SKM-1 (cell line): ENCODE results near the gene ABI3BP.
A peak's percentile ranks its signal among the peaks of the same experiment; 100 is the strongest.

Experiments
- DNase-seq: peaks from one replicate; lab custom pipeline; 2025; ENCODE audit not compliant: unreplicated experiment; lab: John Stamatoyannopoulos, UW

The ABI3BP gene

DNA sequence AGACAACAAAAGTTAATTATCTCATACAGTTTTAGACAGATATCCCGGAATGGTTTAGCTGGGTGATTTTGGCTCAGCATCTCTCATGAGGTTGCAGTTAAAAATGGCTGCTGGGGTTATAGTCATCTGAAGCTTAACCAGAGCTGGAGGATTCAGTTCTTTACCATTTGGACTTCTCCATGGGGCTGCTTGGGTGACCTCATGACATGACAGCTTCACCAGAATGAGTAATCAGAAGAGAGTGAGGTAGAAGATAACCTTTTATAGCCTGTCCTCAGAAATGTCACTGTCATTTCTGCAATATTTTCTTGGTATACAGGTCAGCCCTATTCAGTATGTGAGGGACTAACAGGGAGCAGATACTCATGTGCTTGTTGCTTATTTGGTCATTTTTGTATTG lies 253.0 kb downstream of the ABI3BP start:
- DNase-seq = no peak

- no peak for DNase-seq
Observed at GRCh38 chr3:100737334-100737733, 255.9 kb downstream of the ABI3BP start.

DNA sequence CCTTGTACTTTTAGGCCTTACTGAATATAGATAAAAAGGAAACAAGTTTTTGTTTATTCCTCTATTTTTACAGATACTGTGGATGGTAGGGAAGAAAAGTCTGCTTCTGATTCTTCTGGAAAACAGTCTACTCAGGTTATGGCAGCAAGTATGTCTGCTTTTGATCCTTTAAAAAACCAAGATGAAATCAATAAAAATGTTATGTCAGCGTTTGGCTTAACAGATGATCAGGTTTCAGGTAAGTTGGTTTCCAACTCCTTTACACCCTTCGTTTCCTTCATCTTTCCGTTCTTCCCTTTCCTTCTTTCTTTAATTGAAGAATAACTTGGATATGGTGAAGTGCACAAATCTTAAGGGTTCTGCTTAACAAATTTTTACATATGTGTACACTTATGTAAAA lies 260.8 kb downstream of the ABI3BP start:
- no peak for DNase-seq

- DNase-seq = no peak
Observed at GRCh38 chr3:100730524-100730923, 262.7 kb downstream of the ABI3BP start.

- DNase-seq = no peak
Observed at GRCh38 chr3:100726706-100727105, 266.5 kb downstream of the ABI3BP start.

DNA sequence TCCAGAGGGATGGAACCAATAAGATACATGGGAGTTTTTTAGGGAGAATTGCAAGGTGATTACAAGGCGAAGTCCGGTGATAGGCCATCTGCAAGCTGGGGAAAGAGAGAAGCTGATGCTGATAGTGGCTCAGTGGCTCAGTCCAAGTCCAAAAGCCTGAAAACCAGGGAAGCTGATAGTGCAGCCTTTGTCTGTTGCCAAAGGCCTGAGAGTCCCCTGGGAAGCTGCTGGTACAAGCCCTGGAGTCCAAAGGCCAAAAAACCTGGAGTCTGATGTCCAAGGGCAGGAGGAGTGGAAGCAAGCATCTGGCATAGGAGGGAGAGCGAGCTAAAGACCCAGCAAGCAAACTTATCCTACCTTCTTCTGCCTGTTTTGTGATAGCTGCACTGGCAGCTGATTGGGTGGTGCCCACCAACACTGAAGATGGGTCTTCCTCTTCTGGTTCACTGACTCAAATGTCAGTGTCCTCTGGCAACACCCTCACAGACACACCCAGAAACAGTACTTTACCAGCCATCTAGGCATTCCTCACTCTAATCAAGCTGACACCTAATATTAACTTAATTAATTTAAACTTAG lies 267.2 kb downstream of the ABI3BP start:
- no peak for DNase-seq

GRCh38 chr3:100720426-100720825 lies 272.8 kb downstream of the ABI3BP start:
- DNase-seq = no peak

GRCh38 chr3:100719136-100719535 lies 274.1 kb downstream of the ABI3BP start:
- DNase-seq = no peak

DNA sequence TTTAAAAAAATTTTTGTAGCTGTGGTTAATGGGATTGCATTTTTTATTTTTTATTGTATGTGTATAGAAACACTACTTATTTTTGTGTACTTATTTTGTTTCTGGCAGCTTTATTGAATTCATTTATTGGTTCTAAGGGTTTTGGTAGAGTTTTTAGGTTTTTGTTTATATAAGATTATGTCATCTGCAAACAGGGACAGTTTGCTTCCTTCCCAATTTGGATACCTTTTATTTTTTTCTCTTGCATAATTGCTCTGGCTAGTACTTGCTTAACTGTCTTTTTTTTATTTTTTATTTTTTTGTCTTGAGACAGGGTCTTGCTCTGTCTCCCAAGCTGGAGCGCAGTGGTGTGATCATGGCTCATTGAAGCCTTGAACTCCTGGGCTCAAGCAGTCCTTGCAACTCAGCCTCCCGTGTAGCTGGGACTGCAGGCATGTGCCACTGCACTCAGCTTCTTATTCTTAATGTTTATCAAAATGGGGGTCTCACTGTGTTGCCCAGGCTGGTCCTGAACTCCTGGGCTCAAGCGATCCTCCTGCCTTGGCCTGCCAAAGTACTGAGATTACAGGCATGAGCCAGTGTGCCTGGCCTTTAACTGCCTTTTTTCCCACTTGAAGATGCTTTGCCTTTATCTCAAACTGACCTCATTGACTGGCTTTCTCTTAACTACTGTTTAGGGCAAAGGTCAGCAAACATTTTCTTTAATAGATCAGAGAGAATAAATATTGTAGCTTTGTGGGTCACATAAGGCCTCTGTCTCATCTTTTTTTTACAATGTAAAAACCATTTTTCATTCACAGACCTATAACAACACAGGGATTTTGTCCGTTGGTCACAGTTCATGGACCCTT lies 275.4 kb downstream of the ABI3BP start:
- DNase-seq = no peak

- no peak for DNase-seq
Observed at GRCh38 chr3:100717063-100717462, 276.2 kb downstream of the ABI3BP start.

DNA sequence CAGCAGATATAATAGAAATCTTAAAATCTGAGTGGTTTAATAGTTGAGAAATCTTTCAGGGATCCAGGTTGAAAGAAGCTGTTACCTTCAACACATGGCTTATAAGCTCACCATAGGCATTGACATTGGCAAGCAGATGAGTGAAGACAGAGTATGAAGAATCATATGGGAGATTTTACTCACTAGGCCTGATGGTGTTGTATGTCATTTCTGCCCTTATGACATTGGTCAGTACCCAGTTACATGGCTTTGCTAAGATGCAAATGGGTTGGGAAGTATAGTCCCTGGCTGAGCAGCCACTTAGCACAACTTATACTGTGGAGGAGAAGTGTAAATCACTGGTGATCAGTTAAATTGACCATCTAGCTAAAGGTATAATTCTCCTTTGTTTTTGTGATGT lies 278.0 kb downstream of the ABI3BP start:
- DNase-seq = no peak

DNA sequence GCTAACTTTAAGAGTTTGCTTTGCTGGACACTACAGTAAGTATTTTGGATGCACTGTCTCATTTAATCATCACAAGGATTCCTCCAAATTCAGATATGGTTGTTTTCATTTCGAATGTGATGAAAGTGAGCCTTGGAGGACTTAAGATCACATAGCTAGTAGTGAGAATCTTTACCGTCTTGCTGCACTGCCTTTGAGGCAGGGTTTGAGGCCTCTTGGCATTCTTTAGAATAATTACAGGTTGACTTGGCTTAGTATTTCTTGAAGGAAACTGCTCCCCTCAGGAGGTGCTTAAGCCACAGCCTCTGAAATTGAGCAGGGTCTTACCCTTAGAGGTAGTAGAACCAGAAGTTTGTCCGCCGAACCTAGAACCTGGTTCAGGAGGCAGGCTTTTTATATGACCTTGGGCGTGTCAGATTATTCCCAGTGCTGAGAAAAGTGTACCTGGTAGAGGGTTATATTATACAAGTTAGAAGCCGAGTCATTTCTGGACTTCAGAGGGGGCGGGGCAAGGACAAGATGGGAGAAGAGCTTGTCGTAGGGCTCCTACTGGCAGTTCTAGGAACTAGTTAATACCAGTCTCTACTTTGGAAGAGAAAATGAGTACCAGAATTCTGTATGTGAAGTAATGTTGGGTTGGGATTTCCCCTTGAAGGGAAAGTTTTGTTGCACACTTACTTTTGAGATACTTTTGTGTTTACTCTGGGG lies 282.8 kb downstream of the ABI3BP start:
- peak; percentile 69 for DNase-seq

DNA sequence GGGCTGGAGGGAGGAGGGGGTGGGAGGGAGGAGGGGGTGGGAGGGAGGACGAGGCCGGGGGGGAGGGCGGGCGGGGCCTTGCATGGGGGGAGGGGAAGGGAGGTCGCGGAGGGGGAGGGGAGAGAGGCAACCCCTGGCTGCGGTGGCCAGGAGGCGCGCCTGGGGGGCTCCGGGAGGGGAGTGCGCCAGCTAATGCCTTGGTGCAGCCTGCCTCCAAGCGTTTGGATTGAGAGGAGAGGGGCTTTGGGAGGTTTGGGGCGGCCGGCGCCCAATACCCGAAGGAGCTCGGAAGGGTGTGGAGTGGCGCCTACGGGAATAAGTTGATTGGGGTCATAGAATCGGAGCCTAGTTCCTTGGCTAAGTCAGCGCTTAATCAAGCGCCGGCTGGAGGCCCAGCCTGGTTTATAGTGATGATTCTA lies 283.4 kb downstream of the ABI3BP start:
- DNase-seq = peak; percentile 3

GRCh38 chr3:100708989-100709841 lies 284.0 kb downstream of the ABI3BP start, which contains the start of gene TFG:
Gene TFG (plus strand): TSS chr3:100709494. CDS start chr3:100713686, 4,192 bp downstream.
- DNase-seq = peak; percentile 89

- no peak for DNase-seq
Observed at GRCh38 chr3:100708644-100708988, 284.6 kb downstream of the ABI3BP start.

- no peak for DNase-seq
Observed at GRCh38 chr3:100706365-100706764, 286.9 kb downstream of the ABI3BP start.

DNA sequence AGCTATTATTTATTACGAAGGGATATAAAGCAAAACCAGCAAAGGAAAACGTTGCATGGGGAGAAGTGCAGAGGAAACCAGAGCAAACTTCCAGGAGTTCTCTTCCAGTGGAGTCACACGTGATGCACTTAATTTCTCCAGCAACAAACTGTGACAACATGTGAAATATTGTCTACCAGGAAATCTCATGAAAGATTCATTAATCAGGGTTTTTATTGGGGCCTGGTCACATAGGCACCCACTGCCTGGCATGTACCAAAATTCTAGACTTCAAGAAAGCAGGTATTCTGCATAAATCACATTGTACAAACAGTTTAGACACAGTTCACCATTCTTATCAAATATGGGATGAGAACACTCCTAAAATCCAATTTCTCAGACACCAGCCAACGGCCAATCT lies 289.4 kb downstream of the ABI3BP start:
- no peak for DNase-seq

GRCh38 chr3:100702980-100703345 lies 290.3 kb downstream of the ABI3BP start:
- DNase-seq = no peak

DNA sequence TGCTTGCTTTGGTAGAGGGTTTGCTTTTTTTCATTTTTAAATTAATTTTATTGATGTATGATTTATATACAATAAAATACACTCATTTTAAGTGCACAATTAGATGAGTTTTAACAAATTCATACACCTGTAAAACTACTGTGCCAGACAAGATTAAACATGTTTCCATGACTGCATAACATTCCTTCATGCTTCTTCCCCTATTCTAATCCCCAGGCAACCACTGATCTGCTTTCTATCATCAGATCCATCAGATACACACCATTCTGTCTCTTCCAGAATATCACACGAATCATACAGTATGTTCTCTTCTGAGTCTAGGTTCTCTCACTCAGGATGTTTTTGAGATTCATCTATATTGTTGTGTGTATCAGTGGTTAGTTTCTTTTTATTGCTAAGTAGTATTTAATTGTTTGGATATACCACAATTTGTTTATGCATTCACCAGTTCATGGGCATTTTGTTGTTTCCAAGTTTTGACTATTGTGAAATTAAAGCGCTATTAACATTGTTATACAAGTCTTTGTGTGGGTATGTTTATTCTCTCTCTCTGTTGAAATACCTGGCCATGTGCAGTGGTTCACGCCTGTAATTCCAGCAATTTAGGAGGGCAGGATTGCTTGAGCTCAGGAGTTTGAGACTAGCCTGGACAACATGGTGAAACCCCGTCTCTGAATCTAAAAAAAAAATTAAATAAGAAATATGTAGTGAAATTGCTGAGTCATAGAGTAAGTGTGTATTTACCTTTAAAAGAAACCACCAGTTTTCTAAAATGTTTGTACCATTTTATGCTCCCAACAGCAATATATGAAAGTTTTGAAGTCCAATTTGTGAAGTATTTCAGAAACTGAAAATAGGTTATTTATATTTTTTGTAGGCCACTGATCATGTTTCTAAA lies 290.9 kb downstream of the ABI3BP start:
- no peak for DNase-seq

DNA sequence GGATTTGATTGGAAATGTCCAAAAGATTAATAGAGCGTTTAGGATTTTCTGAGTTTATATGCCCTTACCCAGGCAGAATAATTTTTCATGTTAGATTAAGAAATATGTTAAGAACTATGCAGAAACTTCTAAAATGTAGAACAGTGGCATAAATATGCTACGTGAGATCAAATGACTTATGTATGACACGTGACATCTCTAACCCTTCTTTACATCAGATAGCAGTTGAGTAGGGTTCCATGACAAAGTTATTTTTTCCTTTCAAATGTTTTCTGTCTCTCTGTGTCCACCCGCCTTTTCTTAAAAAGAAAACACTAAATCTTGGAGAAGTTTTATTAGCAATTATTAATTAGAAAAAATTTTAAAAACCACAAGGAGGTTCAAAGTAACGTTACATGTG lies 292.5 kb downstream of the ABI3BP start:
- no peak for DNase-seq
